ENCODE data around the gene MTHFSD. TPM values are rescaled to one million over a fixed set of nuclear protein-coding genes. Genes with fewer than 3 reads are reported as not detected.

MTHFSD gene
- total and polyA plus RNA-seq, 10 of the 15 experiments (the other 5 are each of a cell fraction or from before 2014, with no cell fraction given): 2.2 to 24.5 (median 18.1) TPM

- 11% methylated on average over 4 of the region's 4 CpGs for WGBS (ENCODE audit: insufficient coverage, insufficient replicate concordance, low lambda C conversion rate, missing lambda C conversion rate)
- no peak overlapping the region for H3K27ac ChIP-seq (ENCODE audit: control insufficient read depth, insufficient read depth)
- TF ChIP-seq HDAC6 (IDR thresholded peaks at IDR 0.05; ENCODE audit: unreplicated experiment): no peak
- no peak for TF ChIP-seq KAT2A (conservative IDR thresholded peaks at IDR 0.05; ENCODE audit: control insufficient read depth, low read depth, low read length)
- TF ChIP-seq SMAD1 (IDR thresholded peaks at IDR 0.05; ENCODE audit: low read depth, partially characterized antibody): no peak
- TF ChIP-seq NFXL1 (IDR thresholded peaks at IDR 0.05; ENCODE audit: borderline replicate concordance): no peak
- no peak for TF ChIP-seq CHD2 (IDR thresholded peaks at IDR 0.05; ENCODE audit: borderline replicate concordance, low read depth, low read length)
- TF ChIP-seq NFIC (IDR thresholded peaks at IDR 0.05; ENCODE audit: low read depth, low read length): no peak
- TF ChIP-seq CREB1 (IDR thresholded peaks at IDR 0.05; ENCODE audit: low read depth): no peak
- TF ChIP-seq ELK1 (IDR thresholded peaks at IDR 0.05; ENCODE audit: low read depth, low read length): no peak
- no peak for TF ChIP-seq MXI1 (IDR thresholded peaks at IDR 0.05; ENCODE audit: low read depth, low read length)
- no peak for TF ChIP-seq PAX8 (IDR thresholded peaks at IDR 0.05)
- no peak for TF ChIP-seq CHD4 (IDR thresholded peaks at IDR 0.05)
- TF ChIP-seq HDGF (IDR thresholded peaks at IDR 0.05): no peak
- no peak for TF ChIP-seq MYB (IDR thresholded peaks at IDR 0.05; ENCODE audit: borderline replicate concordance, low read depth, low read length)
- no peak for TF ChIP-seq MTA3 (IDR thresholded peaks at IDR 0.05; ENCODE audit: borderline replicate concordance, low read length)
- TF ChIP-seq SUPT20H (IDR thresholded peaks at IDR 0.05; ENCODE audit: borderline replicate concordance, control insufficient read depth, low read depth, low read length): no peak
- intact Hi-C loops (cut with micrococcal nuclease; ENCODE audit: unreplicated experiment) (no loop called here), in situ Hi-C loops (cut with MboI) (no loop called here)
- no peak overlapping the region for H3K4me3 ChIP-seq
- ChIA-PET SMC1A (ENCODE audit: uncharacterized antibody, unreplicated experiment) (interaction anchor here (0.7 to 1.4 kb wide), 2 partner anchors 11 to 33 kb away, joined by 3 read pairs; no protein-coding TSS in a partner anchor), CTCF (no interaction called here), POLR2A (no interaction called here), RAD21 (ENCODE audit: unreplicated experiment) (no interaction called here)
- FAIRE-seq: no peak
- ATAC-seq: no peak
- no peaks in the 10 kb centered on the region for H3K9me3 ChIP-seq (replicated peaks; ENCODE audit: control insufficient read depth, insufficient read depth, low read length)
- H4K20me1 ChIP-seq (ENCODE audit: control insufficient read depth, insufficient read depth): no peaks in the 10 kb centered on the region
- H3K79me2 ChIP-seq (ENCODE audit: control insufficient read depth, insufficient read depth, low read length): no peaks in the 10 kb centered on the region
- no peak overlapping the region for H2AFZ ChIP-seq (ENCODE audit: control insufficient read depth, low read depth, low read length)
- no peaks in the 10 kb centered on the region for H3K36me3 ChIP-seq (ENCODE audit: control insufficient read depth in 2 of 2, insufficient read depth in 2 of 2, low read length in 1 of 2)
- H3K27me3 ChIP-seq (replicated peaks in 1 of 2; ENCODE audit: control insufficient read depth in 2 of 2, insufficient read depth in 2 of 2, low read length in 1 of 2): peaks cover 2 to 4% of the 10 kb centered on the region in 2 experiments; a peak in 3 of 4 replicates
- no peak overlapping the region for H3K4me2 ChIP-seq (ENCODE audit: control insufficient read depth, insufficient read depth)
- H3K9ac ChIP-seq (ENCODE audit: control insufficient read depth, insufficient read depth, low read length): no peak overlapping the region
- no peaks in the 10 kb centered on the region for H3K4me1 ChIP-seq (ENCODE audit: control insufficient read depth, insufficient read depth, low read length)
- BruUV-seq (replicated peaks): no TSS peak
- DNase-seq (ENCODE audit: low read depth, low spot score): no peak
Observed at GRCh38 chr16:86591270-86591669, 36.2 kb upstream of the MTHFSD start.

Measured in GM12878 (cell line).